ENCODE results near the gene MPZL1. TPM values are rescaled to one million over a fixed set of nuclear protein-coding genes. Genes with fewer than 3 reads are reported as not detected.

The MPZL1 gene
- total RNA-seq, 3 donors from 2014 or later = 43.5 to 86.8 (median 86.2) TPM

- TF ChIP-seq POLR2A (IDR thresholded peaks at IDR 0.05) (no peak), POLR2AphosphoS5 (IDR thresholded peaks at IDR 0.05) (no peak), CTCF (IDR thresholded peaks at IDR 0.05) (no peak)
- intact Hi-C loops (cut with DNase I; ENCODE audit: low total_unique reads) = no loop called here
These were observed 117.2 kb downstream of the MPZL1 start for GRCh38 chr1:167839009-167839408.

More at GRCh38 chr1:167839009-167839408, 117.2 kb downstream of the MPZL1 start:
- no peaks in the 10 kb centered on the region for H3K4me1 ChIP-seq
- no peak overlapping the region for H3K27ac ChIP-seq
- H3K9me3 ChIP-seq = no peaks in the 10 kb centered on the region
- H3K27me3 ChIP-seq = no peaks in the 10 kb centered on the region
- DNase-seq (ENCODE audit: low spot score in 2 of 2) = no peak
- H3K36me3 ChIP-seq = no peaks in the 10 kb centered on the region
- H3K4me3 ChIP-seq = no peak overlapping the region

Other genes with a start within 250 kb of the MPZL1 start
- 1 to 10 TPM in 2 of 3 donors, under 1 TPM in 1; 0.80 to 2.0 (median 2.0) TPM for gene CD247, start 203.5 kb upstream of the MPZL1 start, total RNA-seq
- 100 to 1,000 TPM; 156 to 444 (median 190) TPM for gene CREG1, start 168.2 kb upstream of the MPZL1 start, total RNA-seq
- 10 to 100 TPM; 11.5 to 29.0 (median 12.0) TPM for gene RCSD1, start 91.8 kb upstream of the MPZL1 start, total RNA-seq
- under 1 TPM; under 0.01 to 0.16 (median 0.15) TPM for gene ADCY10, start 192.2 kb downstream of the MPZL1 start, total RNA-seq
- gene DCAF6, start 214.7 kb downstream of the MPZL1 start, total RNA-seq = 10 to 100 TPM; 76.7 to 95.7 (median 84.7) TPM
- 10 to 100 TPM; 28.8 to 37.0 (median 29.8) TPM for gene MPC2, start 215.1 kb downstream of the MPZL1 start, total RNA-seq

Measured in breast epithelium (tissue), 4 donors.